Measurements from ENCODE around the gene OSBPL8.

- no peak for TF ChIP-seq CHD4 (IDR thresholded peaks at IDR 0.05; ENCODE audit: insufficient read depth, insufficient replicate concordance, low read depth, low read length, poor library complexity, severe bottlenecking)
- no peak for TF ChIP-seq FOXK2 (conservative IDR thresholded peaks at IDR 0.05 in 1 of 2, IDR thresholded peaks at IDR 0.05 in 1 of 2; ENCODE audit: low read depth in 2 of 2)
Measured at GRCh38 chr12:76329159-76329558, 230.4 kb downstream of the OSBPL8 start.
